Lung (tissue), 12 donors: ENCODE measurements around the gene SMIM44. TPM values are rescaled to one million over a fixed set of nuclear protein-coding genes. Genes with fewer than 3 reads are reported as not detected.

ENCODE experiments used
- ATAC-seq: fragments of 200-7000 bp; cut with Tn5 transposase; one replicate; pipeline ENCODE4 v1.9.1; 2020; ENCODE audit warnings: moderate number of reproducible peaks; ENCODE audit not compliant: insufficient read depth, low FRiP score
- DNase-seq, 3 donors: peaks; one replicate each; pipeline ENCODE4 v3.0.0-alpha.2; 2013 to 2017
- H3K27ac ChIP-seq, 2 donors: one replicate each; pipeline ENCODE4 v1.5.1; 2013; ENCODE audit warnings: mild to moderate bottlenecking in 2 of 2, moderate library complexity in 2 of 2, control low read depth in 1 of 2, inconsistent platforms in 1 of 2, low read depth in 1 of 2, low read length in 1 of 2
- H3K27me3 ChIP-seq, 3 donors: one replicate each; pipeline ENCODE4 v1.5.1; 2013; ENCODE audit warnings: low read length in 2 of 3; ENCODE audit not compliant: control insufficient read depth in 3 of 3, insufficient read depth in 3 of 3
- H3K36me3 ChIP-seq, 4 donors: one replicate each; pipeline ENCODE4 v1.5.1; 2013; ENCODE audit warnings: low read length in 4 of 4, mild to moderate bottlenecking in 1 of 4, moderate library complexity in 1 of 4; ENCODE audit not compliant: control insufficient read depth in 4 of 4, insufficient read depth in 4 of 4
- H3K4me1 ChIP-seq, 5 donors: one replicate each; pipeline ENCODE4 v1.5.1; 2013; ENCODE audit warnings: low read length in 5 of 5, mild to moderate bottlenecking in 2 of 5, moderate library complexity in 1 of 5; ENCODE audit not compliant: control insufficient read depth in 5 of 5, insufficient read depth in 5 of 5
- H3K4me3 ChIP-seq: one replicate; pipeline ENCODE4 v1.5.1; 2013; ENCODE audit warnings: mild to moderate bottlenecking, control low read depth, moderate library complexity
- H3K9ac ChIP-seq, 2 donors: one replicate each; pipeline ENCODE4 v1.5.1; 2013; ENCODE audit warnings: low read length in 2 of 2, control low read depth in 1 of 2; ENCODE audit not compliant: insufficient read depth in 1 of 2
- H3K9me3 ChIP-seq, 4 donors: one replicate each; pipeline ENCODE4 v1.5.1; 2013; ENCODE audit warnings: low read length in 3 of 4, mild to moderate bottlenecking in 1 of 4, moderate library complexity in 1 of 4; ENCODE audit not compliant: control insufficient read depth in 4 of 4, insufficient read depth in 3 of 4
- WGBS, 2 donors: extraction: QIAGEN DNeasy Blood & Tissue Kit; methylation state at CpG; one replicate each; pipeline ENCODE4 v1.1.7; 2013; 5-methylcytosine and 5-hydroxymethylcytosine counted together
- polyA plus RNA-seq, 2 donors: library from polyadenylated mRNA; stranded (reverse); fragments of 200-250 nt; gene quantifications; one replicate each; pipeline ENCODE4 v1.2.1, GENCODE V29; 2013
- total RNA-seq, 2 donors: library from RNA; depleted of rRNA in 1 of 2; stranded (reverse); fragments of >200 nt in 1 of 2; gene quantifications; one replicate each; pipeline ENCODE4 v1.2.1, GENCODE V29; 2014 to 2021
- TF ChIP-seq, protein P1 (sequence below): IDR thresholded peaks from 2 replicates; pipeline ENCODE4 v1.5.1; 2012; ENCODE audit warnings: mild to moderate bottlenecking; ENCODE audit errors: control extremely low read depth, extremely low read depth
- donor health status: control.
- donor health status: control.
- donor health status: Bipolar disorder and iron deficiency.
- donor health status: healthy.
- donor health status: DM: yes; HTN: yes; CAD: no.

SMIM44 gene
- total and polyA plus RNA-seq, 4 donors, result not detected

DNA sequence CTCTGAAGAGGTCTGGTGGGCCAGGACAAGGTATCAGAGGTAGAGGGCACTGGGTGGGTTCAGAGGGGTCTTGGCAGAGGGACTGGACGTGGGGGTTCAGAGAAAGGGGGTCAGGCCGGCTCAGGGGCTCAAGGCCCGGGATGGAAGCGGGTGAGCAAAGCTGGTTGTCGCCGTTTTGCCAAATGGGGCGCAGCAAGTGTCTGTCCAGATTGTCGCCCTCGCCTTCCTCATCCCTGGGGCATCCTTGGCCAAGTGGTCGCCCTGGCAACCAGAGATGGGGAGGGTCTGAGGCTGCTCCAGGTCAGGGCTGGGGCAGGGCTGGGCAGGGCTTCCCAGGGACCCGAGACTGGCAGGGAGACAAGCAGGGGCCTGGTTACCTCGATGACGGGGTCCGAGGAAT is 10.4 kb upstream of the SMIM44 start:
- ATAC-seq, result no peak
- H3K4me3 ChIP-seq, result no peak overlapping the region
- H3K9ac ChIP-seq, result no peak overlapping the region
- H3K4me1 ChIP-seq, result no peaks in the 10 kb centered on the region
- 95 to 98% methylated on average over 14 of the region's 14 CpGs for WGBS, 2 donors
- H3K27ac ChIP-seq, result no peak overlapping the region
- TF ChIP-seq, protein P1, sequence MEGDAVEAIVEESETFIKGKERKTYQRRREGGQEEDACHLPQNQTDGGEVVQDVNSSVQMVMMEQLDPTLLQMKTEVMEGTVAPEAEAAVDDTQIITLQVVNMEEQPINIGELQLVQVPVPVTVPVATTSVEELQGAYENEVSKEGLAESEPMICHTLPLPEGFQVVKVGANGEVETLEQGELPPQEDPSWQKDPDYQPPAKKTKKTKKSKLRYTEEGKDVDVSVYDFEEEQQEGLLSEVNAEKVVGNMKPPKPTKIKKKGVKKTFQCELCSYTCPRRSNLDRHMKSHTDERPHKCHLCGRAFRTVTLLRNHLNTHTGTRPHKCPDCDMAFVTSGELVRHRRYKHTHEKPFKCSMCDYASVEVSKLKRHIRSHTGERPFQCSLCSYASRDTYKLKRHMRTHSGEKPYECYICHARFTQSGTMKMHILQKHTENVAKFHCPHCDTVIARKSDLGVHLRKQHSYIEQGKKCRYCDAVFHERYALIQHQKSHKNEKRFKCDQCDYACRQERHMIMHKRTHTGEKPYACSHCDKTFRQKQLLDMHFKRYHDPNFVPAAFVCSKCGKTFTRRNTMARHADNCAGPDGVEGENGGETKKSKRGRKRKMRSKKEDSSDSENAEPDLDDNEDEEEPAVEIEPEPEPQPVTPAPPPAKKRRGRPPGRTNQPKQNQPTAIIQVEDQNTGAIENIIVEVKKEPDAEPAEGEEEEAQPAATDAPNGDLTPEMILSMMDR, result no peak
- H3K9me3 ChIP-seq, result peaks cover 0 to 3% (median 0%) of the 10 kb centered on the region in 4 donors
- no peaks in the 10 kb centered on the region for H3K27me3 ChIP-seq
- H3K36me3 ChIP-seq, result peaks cover 6 to 52% (median 12%) of the 10 kb centered on the region in 4 donors
- DNase-seq, result no peak

DNA sequence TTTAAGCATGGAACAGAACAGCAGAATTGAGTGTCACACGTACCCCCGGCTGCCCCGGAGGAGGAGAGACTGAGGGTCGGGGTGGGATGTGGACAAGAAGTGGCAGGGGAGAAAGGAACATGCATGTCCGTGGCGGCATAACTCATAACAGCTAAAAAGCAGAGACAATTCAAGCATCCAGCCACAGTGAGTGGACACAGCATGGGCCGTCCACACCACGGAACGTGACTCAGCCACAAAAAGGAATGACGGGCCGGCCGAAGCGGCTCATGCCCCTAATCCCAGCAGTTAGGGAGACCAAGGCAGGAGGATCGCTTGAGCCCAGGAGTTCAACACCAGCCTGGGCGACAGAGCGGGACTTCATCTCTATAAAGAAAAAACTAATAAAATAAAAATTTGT is 9.7 kb upstream of the SMIM44 start:
- Histone ChIP-seq H3K9me3 (peaks cover 0 to 3% (median 0%) of the 10 kb centered on the region in 4 donors), H3K9ac (no peak overlapping the region), H3K4me1 (no peaks in the 10 kb centered on the region), H3K27me3 (no peaks in the 10 kb centered on the region), H3K36me3 (peaks cover 6 to 52% (median 12%) of the 10 kb centered on the region in 4 donors), H3K4me3 (no peak overlapping the region), H3K27ac (no peak overlapping the region)
- 93 to 96% methylated on average over 16 of the region's 16 CpGs for WGBS, 2 donors
- ATAC-seq, result no peak
- DNase-seq, result no peak
- TF ChIP-seq, protein P1, result no peak

DNA sequence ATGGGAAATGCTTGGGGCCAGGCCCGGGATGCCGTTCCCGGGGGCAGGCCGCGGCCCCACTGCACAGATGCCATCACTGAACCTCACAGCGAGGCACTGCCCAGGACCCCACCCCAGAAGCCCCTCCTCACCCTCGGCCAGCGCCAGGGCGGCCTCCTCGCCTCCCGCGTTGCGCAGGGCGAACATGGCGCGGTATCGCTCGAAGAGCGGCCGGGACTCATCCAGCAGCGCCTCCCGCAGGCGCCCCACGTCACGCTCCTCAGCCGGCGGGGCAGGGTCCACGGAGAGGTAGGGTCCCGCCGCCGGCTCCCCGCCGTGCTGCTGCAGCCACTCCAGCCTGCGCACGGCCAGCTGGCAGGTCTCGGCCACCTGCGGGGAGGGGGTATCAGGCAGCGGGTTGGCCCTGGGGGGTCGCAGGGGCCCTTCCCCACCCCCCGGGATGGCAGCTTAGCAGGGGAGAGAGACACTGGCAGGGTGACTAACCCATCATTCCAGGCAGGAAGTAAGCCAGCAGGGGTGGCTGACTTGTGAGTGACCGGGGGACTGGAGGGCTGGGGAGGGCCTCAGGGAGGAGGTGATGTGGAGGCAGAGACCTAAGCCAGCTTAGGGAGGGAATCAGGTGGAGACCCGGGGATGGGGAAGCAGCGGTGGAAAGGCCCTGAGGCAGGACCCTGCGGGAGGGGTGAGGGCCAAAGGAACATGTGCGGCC is 9.0 kb upstream of the SMIM44 start:
- DNase-seq, result no peak
- WGBS, 2 donors, result 97% methylated on average over 33 to 45 of the region's 45 CpGs
- no peaks in the 10 kb centered on the region for H3K4me1 ChIP-seq
- peaks cover 6 to 52% (median 10%) of the 10 kb centered on the region in 4 donors for H3K36me3 ChIP-seq
- H3K4me3 ChIP-seq, result no peak overlapping the region
- peaks cover 0 to 3% (median 0%) of the 10 kb centered on the region in 4 donors for H3K9me3 ChIP-seq
- TF ChIP-seq, protein P1, result no peak
- H3K27ac ChIP-seq, result no peak overlapping the region
- no peaks in the 10 kb centered on the region for H3K27me3 ChIP-seq
- ATAC-seq, result no peak
- H3K9ac ChIP-seq, result no peak overlapping the region
